Mesendoderm (in vitro differentiated cells): ENCODE data around the gene LNPEP.
"Not testable (repeated sequence)": the region's sequence is repeated elsewhere in the genome, so short reads cannot be mapped to it uniquely, and the experiment has no call there.

Source experiments
- DNase-seq: peaks from one replicate; pipeline ENCODE4 v3.0.0; 2013
- H2AK5ac ChIP-seq: 2 replicates; pipeline ENCODE4 v1.6.1; 2013; ENCODE audit warnings: low read length, inconsistent platforms
- H2BK120ac ChIP-seq: 2 replicates; pipeline ENCODE4 v1.6.1; 2013; ENCODE audit warnings: low read depth, mild to moderate bottlenecking, low read length, moderate library complexity, mixed read lengths
- H2BK15ac ChIP-seq: replicated peaks from 2 replicates; pipeline ENCODE4 v1.6.1; 2013; ENCODE audit warnings: low read depth, mild to moderate bottlenecking, moderate library complexity
- H2BK5ac ChIP-seq: 2 replicates; pipeline ENCODE4 v1.6.1; 2013; ENCODE audit warnings: low read length, inconsistent platforms
- H3K18ac ChIP-seq: 2 replicates; pipeline ENCODE4 v1.6.1; 2013; ENCODE audit warnings: mild to moderate bottlenecking, low read length, mixed read lengths
- H3K23ac ChIP-seq: one replicate; pipeline ENCODE4 v1.6.1; 2013; ENCODE audit warnings: low read length
- H3K27ac ChIP-seq: 2 replicates; pipeline ENCODE4 v1.5.1; 2013; ENCODE audit warnings: low read depth, mild to moderate bottlenecking, inconsistent platforms, low read length, moderate library complexity
- H3K27me3 ChIP-seq: 2 replicates; pipeline ENCODE4 v1.6.1; 2013; ENCODE audit warnings: low read length, control low read depth, mild to moderate bottlenecking, inconsistent platforms; ENCODE audit not compliant: insufficient read depth, poor library complexity
- H3K36me3 ChIP-seq: 2 replicates; pipeline ENCODE4 v1.6.1; 2013; ENCODE audit warnings: low read length, inconsistent platforms; ENCODE audit not compliant: control insufficient read depth, insufficient read depth
- H3K4ac ChIP-seq: one replicate; pipeline ENCODE4 v1.6.1; 2013; ENCODE audit warnings: low read depth, mild to moderate bottlenecking, low read length, moderate library complexity
- H3K4me1 ChIP-seq: 2 replicates; pipeline ENCODE4 v1.6.1; 2013; ENCODE audit warnings: low read depth, low read length, inconsistent platforms; ENCODE audit not compliant: control insufficient read depth
- H3K4me2 ChIP-seq: 2 replicates; pipeline ENCODE4 v1.6.1; 2013; ENCODE audit warnings: low read length
- H3K4me3 ChIP-seq: 2 replicates; pipeline ENCODE4 v1.5.1; 2013; ENCODE audit warnings: mild to moderate bottlenecking, low read length
- H3K56ac ChIP-seq: one replicate; pipeline ENCODE4 v1.6.1; 2013; ENCODE audit warnings: low read length
- H3K79me1 ChIP-seq: 2 replicates; pipeline ENCODE4 v1.6.1; 2013; ENCODE audit warnings: low read length, inconsistent platforms
- H3K79me2 ChIP-seq: 2 replicates; pipeline ENCODE4 v1.6.1; 2013; ENCODE audit warnings: mild to moderate bottlenecking, low read length; ENCODE audit not compliant: control insufficient read depth, insufficient read depth
- H3K9ac ChIP-seq: 2 replicates; pipeline ENCODE4 v1.6.1; 2013; ENCODE audit warnings: low read length, inconsistent platforms
- H4K5ac ChIP-seq: one replicate; pipeline ENCODE4 v1.6.1; 2013; ENCODE audit warnings: low read length
- H4K8ac ChIP-seq: one replicate; pipeline ENCODE4 v1.6.1; 2013; ENCODE audit warnings: low read depth, mild to moderate bottlenecking, control low read depth, low read length, moderate library complexity
- WGBS: extraction: QIAGEN DNeasy Blood & Tissue Kit; methylation state at CpG from one replicate; pipeline ENCODE4 v1.1.7; 2013; ENCODE audit warnings: low lambda C conversion rate, missing lambda C conversion rate; ENCODE audit not compliant: insufficient coverage; ENCODE audit errors: extremely low coverage; 5-methylcytosine and 5-hydroxymethylcytosine counted together

LNPEP gene

GRCh38 chr5:96930058-96930457, 5.8 kb upstream of the LNPEP start:
- H3K4me1 ChIP-seq, result peaks cover 8% of the 10 kb centered on the region
- WGBS, result no CpG with 5 or more reads among the region's 3 CpGs
- no peak overlapping the region for H2BK15ac ChIP-seq
- no peak overlapping the region for H3K27ac ChIP-seq
- H3K36me3 ChIP-seq, result no peaks in the 10 kb centered on the region
- DNase-seq, result no peak
- H3K4ac ChIP-seq, result no peak overlapping the region
- no peak overlapping the region for H4K8ac ChIP-seq
- no peak overlapping the region for H2BK120ac ChIP-seq
- H3K27me3 ChIP-seq, result no peaks in the 10 kb centered on the region
- no peak overlapping the region for H4K5ac ChIP-seq
- H3K56ac ChIP-seq, result no peak overlapping the region
- no peak overlapping the region for H2AK5ac ChIP-seq
- no peak overlapping the region for H2BK5ac ChIP-seq
- no peak overlapping the region for H3K9ac ChIP-seq
- H3K23ac ChIP-seq, result no peak overlapping the region
- no peaks in the 10 kb centered on the region for H3K79me2 ChIP-seq
- no peak overlapping the region for H3K4me3 ChIP-seq
- H3K4me2 ChIP-seq, result no peak overlapping the region
- no peaks in the 10 kb centered on the region for H3K79me1 ChIP-seq
- H3K18ac ChIP-seq, result no peak overlapping the region

DNA sequence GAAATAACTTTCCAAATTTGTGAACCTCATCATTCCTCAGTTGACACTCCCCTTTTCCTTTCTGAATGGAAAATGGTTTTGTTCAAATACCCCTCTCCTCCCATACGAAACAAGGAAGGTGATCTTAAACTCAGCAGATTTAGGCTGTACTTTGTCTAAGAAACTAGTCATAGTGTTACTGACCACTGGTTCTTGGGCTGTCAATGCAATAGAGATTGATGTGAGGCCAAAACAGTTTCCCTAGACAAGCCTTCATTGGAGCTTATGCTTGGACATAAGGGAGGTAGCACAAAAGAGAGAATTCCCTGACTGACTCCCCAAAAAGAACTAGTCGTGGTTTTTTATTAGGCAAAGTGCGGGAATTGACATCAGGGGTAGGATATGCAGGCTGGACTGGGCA, 5.3 kb upstream of the LNPEP start:
- Histone ChIP-seq H3K27me3 (no peaks in the 10 kb centered on the region), H3K4ac (no peak overlapping the region), H2BK120ac (no peak overlapping the region), H2BK5ac (no peak overlapping the region), H3K23ac (no peak overlapping the region), H3K4me2 (no peak overlapping the region), H4K5ac (no peak overlapping the region), H3K9ac (no peak overlapping the region), H3K56ac (no peak overlapping the region), H3K79me2 (no peaks in the 10 kb centered on the region), H3K36me3 (no peaks in the 10 kb centered on the region), H2BK15ac (no peak overlapping the region), H3K27ac (no peak overlapping the region), H2AK5ac (no peak overlapping the region), H3K79me1 (no peaks in the 10 kb centered on the region), H3K4me3 (no peak overlapping the region), H3K4me1 (peaks cover 8% of the 10 kb centered on the region), H4K8ac (no peak overlapping the region), H3K18ac (no peak overlapping the region)
- WGBS, result no CpG with 5 or more reads among the region's 3 CpGs
- DNase-seq, result no peak

- not testable (repeated sequence) for H3K9ac ChIP-seq, H2BK5ac ChIP-seq
- WGBS, result no CpG with 5 or more reads among the region's 2 CpGs
Measured at GRCh38 chr5:96931037-96931436, 4.8 kb upstream of the LNPEP start.

GRCh38 chr5:96931605-96932004, 4.3 kb upstream of the LNPEP start:
- Histone ChIP-seq H3K23ac (no peak overlapping the region), H3K18ac (no peak overlapping the region), H3K56ac (no peak overlapping the region), H3K79me1 (no peaks in the 10 kb centered on the region), H2BK15ac (no peak overlapping the region), H4K5ac (no peak overlapping the region), H4K8ac (no peak overlapping the region), H3K36me3 (no peaks in the 10 kb centered on the region), H3K27me3 (no peaks in the 10 kb centered on the region), H3K9ac (no peak overlapping the region), H2AK5ac (no peak overlapping the region), H2BK5ac (no peak overlapping the region), H3K27ac (no peak overlapping the region), H3K4me2 (no peak overlapping the region), H3K4me3 (no peak overlapping the region), H3K4me1 (peaks cover 8% of the 10 kb centered on the region), H3K79me2 (no peaks in the 10 kb centered on the region), H2BK120ac (no peak overlapping the region), H3K4ac (no peak overlapping the region)
- no CpG with 5 or more reads among the region's 1 CpG for WGBS
- DNase-seq, result no peak

More at GRCh38 chr5:96931037-96931436, 4.8 kb upstream of the LNPEP start:
- not testable (repeated sequence) for H4K5ac ChIP-seq, H3K4me3 ChIP-seq, DNase-seq, H3K4me1 ChIP-seq, H3K18ac ChIP-seq, H3K79me2 ChIP-seq, H2AK5ac ChIP-seq, H3K36me3 ChIP-seq, H3K27ac ChIP-seq, H2BK15ac ChIP-seq, H4K8ac ChIP-seq, H3K4ac ChIP-seq, H3K23ac ChIP-seq, H3K27me3 ChIP-seq, H3K4me2 ChIP-seq, H3K79me1 ChIP-seq, H2BK120ac ChIP-seq, H3K56ac ChIP-seq

GRCh38 chr5:96932026-96932425, 3.9 kb upstream of the LNPEP start:
- Histone ChIP-seq H3K18ac (no peak overlapping the region), H2AK5ac (no peak overlapping the region), H3K56ac (no peak overlapping the region), H3K79me1 (no peaks in the 10 kb centered on the region), H4K8ac (no peak overlapping the region), H3K27ac (no peak overlapping the region), H3K4me1 (peaks cover 9% of the 10 kb centered on the region), H2BK5ac (no peak overlapping the region), H3K4me2 (no peak overlapping the region), H2BK120ac (no peak overlapping the region), H3K4ac (no peak overlapping the region), H3K79me2 (no peaks in the 10 kb centered on the region), H3K23ac (no peak overlapping the region), H3K27me3 (no peaks in the 10 kb centered on the region), H2BK15ac (no peak overlapping the region), H3K9ac (no peak overlapping the region), H4K5ac (no peak overlapping the region), H3K4me3 (no peak overlapping the region), H3K36me3 (no peaks in the 10 kb centered on the region)
- no CpG with 5 or more reads among the region's 5 CpGs for WGBS
- no peak for DNase-seq
